WTC11 (cell line): ENCODE results near the gene TIE1. TPM values are rescaled to one million over a fixed set of nuclear protein-coding genes. Genes with fewer than 3 reads are reported as not detected.

Experiments
- ATF6 ChIP-seq: sonication (generic); formaldehyde crosslinking; IDR thresholded peaks from 2 replicates; pipeline ENCODE4 v1.8.1; 2023; ENCODE audit warnings: mild to moderate bottlenecking, missing genetic modification reagents
- CDX4 ChIP-seq: fragments of 250-450 bp; sonication (Bioruptor Pico); IDR thresholded peaks from 2 replicates; pipeline ENCODE4 v1.9.0; 2021; ENCODE audit warnings: moderate library complexity, mild to moderate bottlenecking, inconsistent platforms, borderline replicate concordance
- CREB1 ChIP-seq: sonication (generic); formaldehyde crosslinking; IDR thresholded peaks from 2 replicates; pipeline ENCODE4 v1.8.0; 2023; ENCODE audit warnings: mild to moderate bottlenecking, missing genetic modification reagents
- E2F4 ChIP-seq: sonication (generic); formaldehyde crosslinking; IDR thresholded peaks from 2 replicates; pipeline ENCODE4 v1.8.1; 2022; ENCODE audit warnings: low read depth, mild to moderate bottlenecking, moderate library complexity, missing genetic modification reagents, borderline replicate concordance
- E2F5 ChIP-seq: sonication (generic); formaldehyde crosslinking; IDR thresholded peaks from 2 replicates; pipeline ENCODE4 v1.8.1; 2022; ENCODE audit warnings: mild to moderate bottlenecking, moderate library complexity, missing genetic modification reagents
- EMX1 ChIP-seq: fragments of 250-450 bp; sonication (Bioruptor Pico); IDR thresholded peaks from 2 replicates; pipeline ENCODE4 v1.8.0; 2021; ENCODE audit warnings: mild to moderate bottlenecking
- FOXK1 ChIP-seq: sonication (generic); formaldehyde crosslinking; IDR thresholded peaks from 2 replicates; pipeline ENCODE4 v1.8.0; 2022; ENCODE audit warnings: mild to moderate bottlenecking, moderate library complexity, missing genetic modification reagents
- FOXP4 ChIP-seq: sonication (generic); formaldehyde crosslinking; IDR thresholded peaks from 2 replicates; pipeline ENCODE4 v1.8.0; 2022; ENCODE audit warnings: mild to moderate bottlenecking, missing genetic modification reagents
- GTF2I ChIP-seq: fragments of 250-450 bp; sonication (Bioruptor Pico); conservative IDR thresholded peaks from 2 replicates; pipeline ENCODE4 v1.4.0; 2021; ENCODE audit warnings: mild to moderate bottlenecking
- JAZF1 ChIP-seq: fragments of 250-450 bp; sonication (Bioruptor Pico); IDR thresholded peaks from 2 replicates; pipeline ENCODE4 v1.9.0; 2021; ENCODE audit warnings: moderate library complexity, mild to moderate bottlenecking, inconsistent platforms
- MYBL2 ChIP-seq: sonication (generic); formaldehyde crosslinking; IDR thresholded peaks from 2 replicates; pipeline ENCODE4 v1.8.1; 2023; ENCODE audit warnings: mild to moderate bottlenecking, moderate library complexity, missing genetic modification reagents
- OVOL2 ChIP-seq: fragments of 250-450 bp; sonication (Bioruptor Pico); IDR thresholded peaks from 2 replicates; pipeline ENCODE4 v1.9.0; 2021; ENCODE audit warnings: mild to moderate bottlenecking, borderline replicate concordance
- PRRX2 ChIP-seq: fragments of 250-450 bp; sonication (Bioruptor Pico); IDR thresholded peaks from 2 replicates; pipeline ENCODE4 v1.8.0; 2021; ENCODE audit warnings: mild to moderate bottlenecking
- SMAD3 ChIP-seq: sonication (generic); formaldehyde crosslinking; IDR thresholded peaks from 2 replicates; pipeline ENCODE4 v1.8.0; 2022; ENCODE audit warnings: missing genetic modification reagents, mild to moderate bottlenecking, borderline replicate concordance
- SOX15 ChIP-seq: fragments of 250-450 bp; sonication (Bioruptor Pico); IDR thresholded peaks from 2 replicates; pipeline ENCODE4 v1.9.0; 2021; ENCODE audit warnings: mild to moderate bottlenecking
- SP1 ChIP-seq: sonication (generic); formaldehyde crosslinking; conservative IDR thresholded peaks from 2 replicates; pipeline ENCODE4 v1.8.1; 2022; ENCODE audit warnings: missing genetic modification reagents
- USF1 ChIP-seq: sonication (generic); formaldehyde crosslinking; IDR thresholded peaks from 2 replicates; pipeline ENCODE4 v1.8.0; 2022; ENCODE audit warnings: mild to moderate bottlenecking, missing genetic modification reagents
- ZNF138 ChIP-seq: sonication (generic); formaldehyde crosslinking; conservative IDR thresholded peaks from 2 replicates; pipeline ENCODE4 v1.8.1; 2022; ENCODE audit warnings: mild to moderate bottlenecking, moderate library complexity, missing genetic modification reagents
- ZNF263 ChIP-seq: sonication (generic); formaldehyde crosslinking; IDR thresholded peaks from 2 replicates; pipeline ENCODE4 v1.8.1; 2022; ENCODE audit warnings: low read depth, mild to moderate bottlenecking, moderate library complexity, missing genetic modification reagents
- ZNF425 ChIP-seq: fragments of 250-450 bp; sonication (Bioruptor Pico); conservative IDR thresholded peaks from 2 replicates; pipeline ENCODE4 v1.9.0; 2021; ENCODE audit warnings: mild to moderate bottlenecking
- ZNF512 ChIP-seq: sonication (generic); formaldehyde crosslinking; IDR thresholded peaks from 2 replicates; pipeline ENCODE4 v1.8.1; 2022; ENCODE audit warnings: missing genetic modification reagents, borderline replicate concordance
- ZNF532 ChIP-seq: fragments of 250-450 bp; sonication (Bioruptor Pico); IDR thresholded peaks from 2 replicates; pipeline ENCODE4 v1.9.0; 2021; ENCODE audit warnings: mild to moderate bottlenecking, borderline replicate concordance
- total RNA-seq: library from RNA; stranded (reverse); gene quantifications from 3 replicates; pipeline ENCODE4 v1.2.3, GENCODE V29; 2021

The TIE1 gene
- total RNA-seq, 1 experiment from 2014 or later = 2.5 TPM

GRCh38 chr1:43348809-43349593 lies 48.2 kb downstream of the TIE1 start (continued):
- no peak; the same call in 1 of the 2 replicates for TF ChIP-seq FOXP4
- no peak for TF ChIP-seq JAZF1 (CRISPR knock-in tag)
- TF ChIP-seq CDX4 = no peak
- no peak for TF ChIP-seq ZNF263
- no peak for TF ChIP-seq ZNF532 (CRISPR knock-in tag)
- no peak for TF ChIP-seq CREB1 (CRISPR knock-in tag)
- no peak for TF ChIP-seq ZNF425
- no peak for TF ChIP-seq USF1 (CRISPR knock-in tag)
- TF ChIP-seq PRRX2 (CRISPR knock-in tag) = no peak
- TF ChIP-seq E2F4 (CRISPR knock-in tag) = no peak
- TF ChIP-seq OVOL2 = no peak
- TF ChIP-seq SP1 (CRISPR knock-in tag) = peak; percentile 72
- no peak for TF ChIP-seq ZNF512 (CRISPR knock-in tag)
- no peak for TF ChIP-seq SOX15 (CRISPR knock-in tag)
- TF ChIP-seq EMX1 = no peak
- 0 out of 2 replicates have a peak, but pooled peaks have one; percentile 0 for TF ChIP-seq SMAD3 (CRISPR knock-in tag)
- TF ChIP-seq GTF2I = no peak
- 0 out of 2 replicates have a peak, but pooled peaks have one; percentile 47 for TF ChIP-seq E2F5 (CRISPR knock-in tag)
- no peak; the same call in 1 of the 2 replicates for TF ChIP-seq ZNF138 (CRISPR knock-in tag)
- TF ChIP-seq FOXK1 = peak; percentile 75; the same call in 1 of the 2 replicates
- peak; percentile 72; the same call in 1 of the 2 replicates for TF ChIP-seq MYBL2 (CRISPR knock-in tag)
- no peak for TF ChIP-seq ATF6
